Measurements from ENCODE around the gene TAMALIN. TPM values are rescaled to one million over a fixed set of nuclear protein-coding genes. Genes with fewer than 3 reads are reported as not detected.

Gene TAMALIN
- total RNA-seq, 1 experiment from 2014 or later = 1.2 TPM

GRCh38 chr12:52003016-52003550, 3.7 kb upstream of the TAMALIN start:
- Mint-ChIP-seq H3K36me3 (ENCODE audit: insufficient read depth in 1 of 3, low read depth in 3 of 3) (peaks cover 2 to 9% (median 6%) of the 10 kb centered on the region in 3 experiments), H3K9me3 (no peaks in the 10 kb centered on the region; a peak in 1 of 5 replicates), H3K4me3 (no peak overlapping the region), H3K27me3 (ENCODE audit: low read depth) (peaks cover 48% of the 10 kb centered on the region), H3K4me1 (peaks cover 17 to 27% of the 10 kb centered on the region in 2 experiments), H3K27ac (peak overlapping the region in 2 of 3 experiments; percentile 3 to 17; a peak in 1 of 7 replicates)
- Histone ChIP-seq H3K14ac (ENCODE audit: insufficient read depth, low read length) (no peak overlapping the region), H4K20me1 (ENCODE audit: control insufficient read depth, insufficient read depth, insufficient read length) (no peaks in the 10 kb centered on the region), H3K4me1 (ENCODE audit: insufficient read depth, low read length) (no peaks in the 10 kb centered on the region), H4K91ac (ENCODE audit: insufficient read length, low read depth, low read length) (no peak overlapping the region), H3T11ph (ENCODE audit: low read length) (no peak overlapping the region), H2AK5ac (ENCODE audit: insufficient read length, low read length) (no peak overlapping the region), H3K4ac (ENCODE audit: low read depth, low read length) (no peak overlapping the region), H3K23me2 (ENCODE audit: insufficient read length, low read depth, low read length, poor library complexity, severe bottlenecking) (peaks cover 7% of the 10 kb centered on the region), H2BK15ac (ENCODE audit: low read depth, low read length) (no peak overlapping the region), H3K27ac (ENCODE audit: insufficient read length, low read depth, low read length) (no peak overlapping the region), H2BK12ac (ENCODE audit: insufficient read length, low read depth, low read length) (no peak overlapping the region), H3K4me2 (ENCODE audit: insufficient read depth, insufficient read length, low read length) (no peak overlapping the region), H3K9me3 (ENCODE audit: control insufficient read depth, low read depth, low read length) (no peaks in the 10 kb centered on the region), H4K5ac (ENCODE audit: insufficient read length, low read depth, low read length) (no peak overlapping the region), H3K23ac (ENCODE audit: insufficient read length, low read depth, low read length) (no peak overlapping the region), H3K79me2 (ENCODE audit: insufficient read depth, low read length) (no peaks in the 10 kb centered on the region), H2AFZ (ENCODE audit: low read length) (no peak overlapping the region), H2BK5ac (ENCODE audit: insufficient read length, low read length) (no peak overlapping the region), H2BK20ac (ENCODE audit: low read depth, low read length, poor library complexity, severe bottlenecking) (no peak overlapping the region), H4K8ac (replicated peaks; ENCODE audit: insufficient read length, low read depth, low read length) (no peak overlapping the region), H3K27me3 (ENCODE audit: insufficient read depth, low read length) (peaks cover 13% of the 10 kb centered on the region), H3K18ac (ENCODE audit: insufficient read length, low read depth, low read length) (no peak overlapping the region), H2BK120ac (ENCODE audit: low read depth, low read length, poor library complexity, severe bottlenecking) (no peak overlapping the region), H3K79me1 (ENCODE audit: insufficient read depth, low read depth, low read length, poor library complexity, severe bottlenecking) (no peaks in the 10 kb centered on the region), H3K9ac (ENCODE audit: extremely low read depth, insufficient read length, low read length) (no peak overlapping the region), H3K56ac (ENCODE audit: insufficient read length, low read depth, low read length) (no peak overlapping the region)
- TF ChIP-seq CTCF (conservative IDR thresholded peaks at IDR 0.05) = no peak
- no CpG with 5 or more reads among the region's 8 CpGs for whole genome bisulfite sequencing (ENCODE audit: extremely low coverage, insufficient read length, low lambda C conversion rate)
- DNase-seq = no peak
